NCI-H1105 treated with DMSO at 0.1 percent for 48 hours (cell line): Measurements from ENCODE around the gene DYSF.

Experiments
- DNase-seq: peaks from one replicate; lab custom pipeline; 2025; lab: John Stamatoyannopoulos, UW

The DYSF gene

DNA sequence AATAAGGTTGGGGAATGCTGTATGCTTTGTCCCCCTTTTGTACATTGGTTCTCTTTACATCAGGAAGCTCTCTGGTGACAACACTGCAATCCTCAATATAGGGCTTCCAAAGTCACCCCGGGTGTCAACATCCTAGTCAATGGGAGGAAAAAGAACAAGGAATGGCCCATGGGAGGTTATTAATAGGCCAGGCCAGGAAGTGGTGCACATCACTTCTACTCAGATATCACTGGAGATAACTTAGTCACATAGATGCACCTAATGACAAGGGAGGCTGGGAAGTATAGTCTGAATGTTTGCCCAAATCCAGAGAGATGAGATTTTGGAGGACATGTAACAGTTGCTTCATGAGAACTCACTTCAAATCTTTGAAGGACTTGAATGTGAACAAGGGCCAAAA lies 274.7 kb downstream of the DYSF start:
- no peak for DNase-seq

- no peak for DNase-seq
Measured at GRCh38 chr2:71730785-71731383, 277.5 kb downstream of the DYSF start.

DNA sequence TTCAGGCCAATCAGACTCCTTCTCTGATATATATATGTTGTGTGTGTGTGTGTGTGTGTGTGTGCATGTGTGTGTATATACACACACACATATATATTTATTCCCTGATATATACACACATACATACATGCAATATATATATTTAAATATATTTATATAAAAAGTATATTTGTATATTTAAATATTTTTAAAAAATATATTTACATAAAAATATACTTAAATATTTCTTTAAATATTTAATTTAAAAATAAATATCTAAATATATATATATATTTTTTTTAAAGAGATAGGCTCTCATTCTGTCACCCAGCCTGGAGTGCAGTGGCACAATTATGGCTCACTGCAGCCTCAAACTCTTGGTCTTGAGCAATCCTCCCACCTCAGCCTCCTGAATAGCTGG lies 281.3 kb downstream of the DYSF start:
- DNase-seq: no peak

- DNase-seq: no peak
Measured at GRCh38 chr2:71735676-71736075, 282.3 kb downstream of the DYSF start.
